Tibial artery (tissue), 4 donors: ENCODE results near the gene GSK3B.

ENCODE experiments used
- DNase-seq, 2 donors: peaks; one replicate each; pipeline ENCODE4 v3.0.0-alpha.2; 2019
- H3K27ac ChIP-seq, 2 donors: fragments of 200-600 bp; sonication (generic) in 1 of 2; 1 replicate in 1 of 2; 2 replicates in 1 of 2; pipeline ENCODE4 v1.5.1; 2018 to 2019; ENCODE audit warnings: mild to moderate bottlenecking in 1 of 2
- H3K27me3 ChIP-seq, 2 donors: fragments of 200-600 bp; sonication (generic) in 1 of 2; one replicate each; pipeline versions ENCODE4 v1.5.1 to v1.6.0; 2016 to 2019
- H3K36me3 ChIP-seq, 3 donors: fragments of 200-600 bp; sonication (generic) in 2 of 3; one replicate each; pipeline ENCODE4 v1.5.1; 2016 to 2019; ENCODE audit warnings: mild to moderate bottlenecking in 2 of 3
- H3K4me1 ChIP-seq, 4 donors: fragments of 200-600 bp; sonication (generic) in 2 of 4; 1 replicate in 3 of 4; 2 replicates in 1 of 4; pipeline ENCODE4 v1.5.1; 2016 to 2019
- H3K4me3 ChIP-seq, 2 donors: fragments of 200-600 bp; sonication (generic) in 1 of 2; 1 replicate in 1 of 2; 2 replicates in 1 of 2; pipeline ENCODE4 v1.5.1; 2018 to 2019; ENCODE audit warnings: mild to moderate bottlenecking in 2 of 2
- H3K9me3 ChIP-seq, 3 donors: fragments of 200-600 bp; sonication (generic) in 1 of 3; one replicate each; pipeline ENCODE4 v1.5.1; 2016 to 2019
- CTCF ChIP-seq, 2 experiments: fragments of 200-600 bp in 1 of 2; fragments of 450-650 bp in 1 of 2; IDR thresholded peaks; one replicate each; pipeline ENCODE4 v1.5.1; 2017 to 2019; ENCODE audit warnings: antibody characterized with exemption in 2 of 2, mild to moderate bottlenecking in 1 of 2, moderate library complexity in 1 of 2
- intact Hi-C: fragments of 100-400 bp; cut with DNase I; formaldehyde crosslinking; loops from one replicate; pipeline ENCODE4 v1.15.0; 2023; ENCODE audit warnings: low total_unique reads

The GSK3B gene

GRCh38 chr3:119835556-119835955, 258.7 kb downstream of the GSK3B start:
- no peaks in the 10 kb centered on the region for H3K36me3 ChIP-seq
- no peak overlapping the region for H3K27ac ChIP-seq
- intact Hi-C loops, result no loop called here
- no peak for DNase-seq
- no peak for TF ChIP-seq CTCF (IDR thresholded peaks at IDR 0.05)
- no peaks in the 10 kb centered on the region for H3K4me1 ChIP-seq
- H3K9me3 ChIP-seq, result no peaks in the 10 kb centered on the region
- no peak overlapping the region for H3K4me3 ChIP-seq
- no peaks in the 10 kb centered on the region for H3K27me3 ChIP-seq

GRCh38 chr3:119834754-119835370, 259.4 kb downstream of the GSK3B start:
- no peaks in the 10 kb centered on the region for H3K27me3 ChIP-seq

GRCh38 chr3:119831941-119832371, 262.3 kb downstream of the GSK3B start:
- Histone ChIP-seq H3K9me3 (no peaks in the 10 kb centered on the region), H3K4me1 (no peaks in the 10 kb centered on the region), H3K4me3 (no peak overlapping the region), H3K27ac (no peak overlapping the region), H3K27me3 (no peaks in the 10 kb centered on the region), H3K36me3 (peaks cover 0 to under 1% (median 0%) of the 10 kb centered on the region in 3 donors)
- intact Hi-C loops, result no loop called here
- TF ChIP-seq CTCF (IDR thresholded peaks at IDR 0.05), result no peak
- no peak for DNase-seq

More at GRCh38 chr3:119834754-119835370, 259.4 kb downstream of the GSK3B start:
- H3K4me3 ChIP-seq, result no peak overlapping the region
- H3K4me1 ChIP-seq, result no peaks in the 10 kb centered on the region
- no peak overlapping the region for H3K27ac ChIP-seq
- H3K36me3 ChIP-seq, result no peaks in the 10 kb centered on the region
- H3K9me3 ChIP-seq, result no peaks in the 10 kb centered on the region
- no peak for DNase-seq
- TF ChIP-seq CTCF (IDR thresholded peaks at IDR 0.05), result no peak
- intact Hi-C loops, result no loop called here

- Histone ChIP-seq H3K27ac (no peak overlapping the region), H3K27me3 (no peaks in the 10 kb centered on the region), H3K4me3 (no peak overlapping the region), H3K9me3 (no peaks in the 10 kb centered on the region), H3K36me3 (peaks cover 0 to 9% (median 7%) of the 10 kb centered on the region in 3 donors), H3K4me1 (no peaks in the 10 kb centered on the region)
- no peak for DNase-seq
- intact Hi-C loops, result no loop called here
- no peak for TF ChIP-seq CTCF (IDR thresholded peaks at IDR 0.05)
Observed at GRCh38 chr3:119831022-119831421, 263.2 kb downstream of the GSK3B start.

GRCh38 chr3:119829420-119829819, 264.8 kb downstream of the GSK3B start:
- no peak for DNase-seq
- peaks cover 0 to 24% (median 16%) of the 10 kb centered on the region in 3 donors for H3K36me3 ChIP-seq
- no peaks in the 10 kb centered on the region for H3K9me3 ChIP-seq
- H3K27me3 ChIP-seq, result no peaks in the 10 kb centered on the region
- no peak for TF ChIP-seq CTCF (IDR thresholded peaks at IDR 0.05)
- intact Hi-C loops, result no loop called here
- H3K4me3 ChIP-seq, result no peak overlapping the region
- H3K27ac ChIP-seq, result no peak overlapping the region
- no peaks in the 10 kb centered on the region for H3K4me1 ChIP-seq
